HG03575 (cell line): ENCODE measurements around the gene ADD1.

Source experiments
- ATAC-seq: cut with Tn5 transposase; IDR thresholded peaks from one replicate; pipeline ENCODE4 v1.9.1; 2021; ENCODE audit not compliant: unreplicated experiment, insufficient number of reproducible peaks, low FRiP score; ENCODE audit errors: extremely low read depth

Gene ADD1

GRCh38 chr4:2831611-2832308, 11.9 kb upstream of the ADD1 start:
- no peak for ATAC-seq

- no peak for ATAC-seq
These were observed 11.2 kb upstream of the ADD1 start for GRCh38 chr4:2832309-2832980.

GRCh38 chr4:2832981-2833670, 10.5 kb upstream of the ADD1 start:
- no peak for ATAC-seq

GRCh38 chr4:2833671-2834000, 10.0 kb upstream of the ADD1 start:
- no peak for ATAC-seq

- ATAC-seq = no peak
These were observed 9.4 kb upstream of the ADD1 start for GRCh38 chr4:2834001-2834921.

DNA sequence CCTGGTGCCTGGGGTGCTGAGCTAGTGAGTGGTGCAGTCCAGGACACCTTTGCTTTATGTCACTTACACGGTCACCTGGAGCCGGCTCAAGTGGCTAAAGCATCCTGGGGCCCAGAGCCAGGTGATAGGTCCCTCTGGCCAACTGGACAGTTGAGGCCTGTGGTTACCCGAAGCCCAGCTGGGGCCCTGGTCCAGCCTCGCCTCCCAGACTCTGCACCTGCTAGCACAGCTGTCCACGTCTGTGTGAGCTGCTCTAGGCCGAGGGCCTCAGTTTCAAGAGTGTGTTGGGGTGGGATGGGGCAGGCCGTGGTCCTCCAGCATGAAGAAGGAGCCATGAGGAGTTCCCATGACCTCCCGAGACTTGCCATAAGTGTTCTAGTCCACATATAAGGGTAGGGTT, 7.7 kb upstream of the ADD1 start:
- ATAC-seq = no peak

DNA sequence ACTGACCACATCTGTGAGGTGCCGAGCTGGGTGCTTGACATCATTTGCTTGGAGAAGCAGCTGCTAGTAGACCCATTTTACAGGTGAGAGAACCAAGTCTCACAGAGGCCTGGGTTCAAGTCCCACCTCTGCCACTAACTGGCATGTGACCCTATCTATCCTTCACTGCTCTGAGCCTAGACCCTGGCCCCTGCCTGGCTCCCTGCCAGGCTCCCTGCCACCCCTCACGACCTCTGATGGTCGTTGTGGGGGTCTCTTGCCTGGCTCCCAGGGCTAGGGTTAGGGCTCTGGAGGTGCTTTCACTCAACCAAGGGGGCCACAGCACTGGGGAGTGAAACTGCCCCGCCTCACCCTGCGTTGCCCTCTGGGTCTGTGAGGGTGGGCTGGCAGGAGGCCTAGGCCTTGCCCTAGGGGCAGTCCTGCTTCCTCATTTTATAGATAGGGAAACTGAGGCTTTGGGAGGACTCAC, 7.2 kb upstream of the ADD1 start:
- ATAC-seq = no peak

DNA sequence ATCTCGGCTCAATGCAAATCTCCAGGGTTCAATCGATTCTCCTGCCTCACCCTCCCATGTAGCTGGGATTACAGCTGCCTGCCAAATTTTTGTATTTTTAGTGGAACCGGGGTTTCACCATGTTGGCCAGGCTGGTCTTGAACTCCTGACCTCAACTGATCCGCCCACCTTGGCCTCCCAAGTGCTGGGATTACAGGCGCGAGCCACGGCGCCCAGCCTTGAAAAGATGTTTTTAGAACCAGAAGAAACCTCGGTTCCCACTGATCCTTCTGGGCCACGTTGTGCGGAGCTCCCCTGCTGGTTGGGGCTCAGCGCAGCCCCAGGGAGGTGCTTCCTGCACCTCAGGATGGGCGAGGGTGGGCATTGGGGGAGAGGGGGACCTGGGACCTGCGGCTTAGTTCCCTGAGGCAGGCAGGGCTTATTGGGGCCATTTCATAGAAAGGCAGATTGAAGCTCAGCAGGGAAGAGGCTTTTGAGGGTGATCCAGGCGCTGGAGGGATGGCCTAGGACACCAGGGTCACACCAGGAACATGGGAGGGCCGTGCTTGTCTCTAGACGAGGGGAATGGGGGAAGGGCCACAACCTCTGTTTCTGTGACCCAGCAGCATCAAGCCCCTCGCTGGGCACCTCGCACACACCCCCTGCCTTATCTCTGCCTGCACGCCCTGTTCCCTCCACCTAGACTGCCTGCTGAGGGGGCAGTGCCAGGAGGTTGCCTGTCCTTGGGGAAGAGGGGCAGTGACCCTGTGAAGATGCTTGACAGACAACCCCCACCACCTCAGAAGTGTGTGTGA, 6.3 kb upstream of the ADD1 start:
- no peak for ATAC-seq

- no peak for ATAC-seq
These were observed 5.6 kb upstream of the ADD1 start for GRCh38 chr4:2837904-2838496.

- ATAC-seq = no peak
These were observed 4.6 kb upstream of the ADD1 start for GRCh38 chr4:2839060-2839459.

DNA sequence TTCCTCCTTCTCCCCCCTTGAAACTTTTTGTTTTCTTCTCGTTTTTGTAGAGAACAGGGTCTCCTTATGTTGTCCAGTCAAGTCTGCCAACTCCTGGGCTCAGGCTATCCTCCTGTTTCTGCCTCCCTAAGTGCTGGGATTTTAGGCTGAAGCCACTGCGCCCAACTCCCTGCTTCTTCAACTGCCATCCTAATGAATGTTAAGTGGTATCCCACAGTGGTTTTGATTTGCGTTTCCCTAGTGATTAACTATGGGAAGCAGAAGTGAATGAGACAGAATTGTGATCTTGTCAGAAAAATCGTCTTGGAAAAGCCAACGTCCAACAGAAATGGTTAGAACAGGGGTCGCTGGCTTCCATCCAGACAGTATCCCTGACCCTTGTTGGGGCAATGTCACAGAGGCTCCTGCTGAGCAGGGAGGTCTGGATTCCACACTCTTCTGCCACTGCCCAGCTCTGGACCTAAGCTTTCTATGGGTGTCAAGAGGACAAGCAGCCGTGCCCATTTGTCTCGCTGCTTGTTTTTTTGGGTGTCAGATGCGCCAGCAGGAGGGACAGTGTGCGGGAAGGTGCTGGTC, 869 bp upstream of the ADD1 start:
- ATAC-seq = no peak

GRCh38 chr4:2843941-2844584, 419 bp downstream of the ADD1 start:
- no peak for ATAC-seq

DNA sequence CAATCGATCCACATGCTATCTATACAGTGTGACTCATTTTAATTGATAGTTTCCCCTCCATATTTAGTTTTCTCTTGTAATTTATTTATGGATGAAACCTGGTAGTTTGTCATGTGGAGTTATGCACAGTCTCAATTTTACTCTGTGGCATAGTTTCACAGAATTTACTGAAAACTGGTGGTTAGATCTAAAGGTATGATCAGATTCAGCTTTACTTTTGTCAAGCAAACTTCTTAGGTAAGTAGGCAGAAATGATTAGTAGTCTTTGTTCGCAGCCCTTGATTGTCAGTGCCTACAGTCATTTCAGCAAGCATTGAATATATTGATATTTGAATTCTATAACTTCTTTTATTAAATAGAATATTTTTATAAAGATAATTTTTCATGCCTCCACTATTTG, 2.5 kb downstream of the ADD1 start:
- no peak for ATAC-seq

DNA sequence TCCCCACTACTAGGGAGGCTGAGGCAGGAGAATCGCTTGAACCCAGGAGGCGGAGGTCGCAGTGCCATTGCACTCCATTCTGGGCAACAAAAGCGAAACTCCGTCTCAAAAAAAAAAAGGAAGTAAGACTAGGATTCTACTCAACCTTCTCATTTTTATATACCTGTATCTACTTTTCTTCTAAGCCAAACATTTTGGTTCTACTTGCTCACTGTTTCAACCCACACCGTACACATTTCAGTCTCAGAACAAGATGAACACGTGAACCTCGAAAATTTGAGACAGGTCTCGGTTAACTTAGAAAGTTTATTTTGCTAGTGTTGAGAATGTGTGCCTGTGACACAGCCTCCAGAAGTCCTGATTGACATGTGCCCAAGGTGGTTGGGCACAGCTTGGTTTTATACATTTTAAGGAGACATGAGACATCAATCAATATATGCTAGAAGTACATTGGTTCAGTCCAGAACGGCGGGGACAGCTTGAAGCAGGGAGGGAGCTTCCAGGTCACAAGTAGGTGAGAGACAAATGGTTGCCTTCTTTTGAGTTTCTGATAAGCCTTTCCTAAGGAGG, 3.7 kb downstream of the ADD1 start:
- ATAC-seq = no peak

GRCh38 chr4:2848449-2848848, 4.8 kb downstream of the ADD1 start:
- ATAC-seq = no peak

GRCh38 chr4:2849267-2850152, 5.9 kb downstream of the ADD1 start:
- no peak for ATAC-seq
